ENCODE results near the gene GTF2F1.

GTF2F1 gene, protein sequence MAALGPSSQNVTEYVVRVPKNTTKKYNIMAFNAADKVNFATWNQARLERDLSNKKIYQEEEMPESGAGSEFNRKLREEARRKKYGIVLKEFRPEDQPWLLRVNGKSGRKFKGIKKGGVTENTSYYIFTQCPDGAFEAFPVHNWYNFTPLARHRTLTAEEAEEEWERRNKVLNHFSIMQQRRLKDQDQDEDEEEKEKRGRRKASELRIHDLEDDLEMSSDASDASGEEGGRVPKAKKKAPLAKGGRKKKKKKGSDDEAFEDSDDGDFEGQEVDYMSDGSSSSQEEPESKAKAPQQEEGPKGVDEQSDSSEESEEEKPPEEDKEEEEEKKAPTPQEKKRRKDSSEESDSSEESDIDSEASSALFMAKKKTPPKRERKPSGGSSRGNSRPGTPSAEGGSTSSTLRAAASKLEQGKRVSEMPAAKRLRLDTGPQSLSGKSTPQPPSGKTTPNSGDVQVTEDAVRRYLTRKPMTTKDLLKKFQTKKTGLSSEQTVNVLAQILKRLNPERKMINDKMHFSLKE

DNA sequence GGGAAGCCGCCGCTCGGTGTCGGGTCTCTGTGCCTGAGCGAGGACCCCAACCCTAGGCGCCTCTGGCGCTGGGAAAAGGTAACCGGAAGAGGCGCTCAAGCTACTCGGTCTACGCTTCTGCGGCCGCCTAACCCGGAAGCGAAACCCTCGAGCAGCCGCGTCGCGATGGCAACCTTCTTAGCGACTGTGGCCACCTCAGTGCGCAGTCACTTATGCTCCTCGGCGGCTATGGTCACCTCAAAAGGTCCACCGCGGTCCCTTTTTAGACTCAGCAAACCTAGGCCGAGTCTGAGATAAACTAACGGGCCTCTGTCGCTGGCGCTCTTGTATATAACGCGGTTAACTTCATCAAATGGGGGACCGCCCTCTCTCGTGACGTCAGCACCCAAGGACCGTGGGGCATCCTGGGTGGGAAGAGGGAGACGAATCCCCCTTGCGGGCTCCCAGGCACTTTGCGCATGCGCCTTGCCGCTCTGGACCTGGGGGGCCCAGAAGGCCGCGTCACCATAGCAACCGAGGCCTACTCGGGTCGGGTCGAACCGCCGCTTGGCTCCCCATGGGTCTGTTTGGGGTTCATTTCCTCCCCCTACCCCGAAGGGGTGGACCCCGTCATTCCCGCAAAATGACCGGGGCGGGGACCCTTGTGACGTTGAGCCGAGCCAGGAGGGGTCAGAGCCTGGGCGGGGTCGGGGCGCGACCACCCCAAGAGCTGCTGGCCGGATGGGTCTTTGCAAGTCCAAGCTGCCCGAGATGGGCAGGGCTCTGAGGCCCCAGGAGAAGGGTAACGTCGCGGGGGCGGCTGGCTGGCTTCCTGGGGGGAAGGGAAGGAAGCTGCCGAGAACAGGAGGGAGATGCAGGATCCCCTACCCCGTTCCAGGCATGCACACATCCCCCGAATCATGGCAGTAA, at the start of gene GTF2F1:
GTF2F1 (minus strand) TSS at position 91 of the 909 bp plus-strand sequence. CDS start 169 bp downstream, outside the sequence.
- DNase-seq (ENCODE audit: low read depth): peak; percentile 84
- H3K4me3 ChIP-seq (ENCODE audit: low read depth, low read length): peak within 1 kb of the TSS; percentile 88
- TF ChIP-seq, protein P1, sequence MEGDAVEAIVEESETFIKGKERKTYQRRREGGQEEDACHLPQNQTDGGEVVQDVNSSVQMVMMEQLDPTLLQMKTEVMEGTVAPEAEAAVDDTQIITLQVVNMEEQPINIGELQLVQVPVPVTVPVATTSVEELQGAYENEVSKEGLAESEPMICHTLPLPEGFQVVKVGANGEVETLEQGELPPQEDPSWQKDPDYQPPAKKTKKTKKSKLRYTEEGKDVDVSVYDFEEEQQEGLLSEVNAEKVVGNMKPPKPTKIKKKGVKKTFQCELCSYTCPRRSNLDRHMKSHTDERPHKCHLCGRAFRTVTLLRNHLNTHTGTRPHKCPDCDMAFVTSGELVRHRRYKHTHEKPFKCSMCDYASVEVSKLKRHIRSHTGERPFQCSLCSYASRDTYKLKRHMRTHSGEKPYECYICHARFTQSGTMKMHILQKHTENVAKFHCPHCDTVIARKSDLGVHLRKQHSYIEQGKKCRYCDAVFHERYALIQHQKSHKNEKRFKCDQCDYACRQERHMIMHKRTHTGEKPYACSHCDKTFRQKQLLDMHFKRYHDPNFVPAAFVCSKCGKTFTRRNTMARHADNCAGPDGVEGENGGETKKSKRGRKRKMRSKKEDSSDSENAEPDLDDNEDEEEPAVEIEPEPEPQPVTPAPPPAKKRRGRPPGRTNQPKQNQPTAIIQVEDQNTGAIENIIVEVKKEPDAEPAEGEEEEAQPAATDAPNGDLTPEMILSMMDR (IDR thresholded peaks at IDR 0.05; ENCODE audit: low read depth, low read length, missing control alignments): peak; percentile 10

DNA sequence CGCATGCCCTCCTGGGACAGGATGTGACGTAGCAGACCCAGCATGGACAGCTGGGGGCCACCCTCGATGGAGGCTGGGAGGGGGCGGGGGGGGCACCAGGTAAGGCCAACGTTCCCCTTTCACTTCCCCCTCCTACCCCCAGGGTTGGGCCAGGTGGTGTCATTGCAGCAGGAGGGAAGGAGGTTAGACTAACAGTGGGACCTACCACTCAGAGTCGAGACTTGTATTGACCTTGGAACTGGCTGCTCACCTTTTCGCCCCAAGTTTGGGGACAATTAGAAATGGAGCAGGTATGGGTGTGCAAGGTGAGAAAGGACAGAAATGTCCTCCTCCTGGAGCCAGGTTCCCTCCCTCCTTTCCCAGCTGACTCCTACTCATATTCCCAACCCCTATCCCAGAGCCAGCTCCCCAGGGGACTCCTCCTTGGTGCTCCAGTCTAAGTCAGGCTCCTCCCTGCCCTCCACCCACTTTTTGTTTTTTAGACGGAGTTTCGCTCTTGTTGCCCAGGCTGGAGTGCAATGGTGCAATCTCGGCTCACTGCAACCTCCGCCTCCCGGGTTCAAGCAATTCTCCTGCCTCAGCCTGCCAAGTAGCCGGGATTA, 49.2 kb upstream of the GTF2F1 start:
- TF ChIP-seq, protein P1 (IDR thresholded peaks at IDR 0.05; ENCODE audit: low read depth, low read length, missing control alignments): no peak
- no peak for DNase-seq (ENCODE audit: low read depth)
- no peak overlapping the region for H3K4me3 ChIP-seq (ENCODE audit: low read depth, low read length)

DNA sequence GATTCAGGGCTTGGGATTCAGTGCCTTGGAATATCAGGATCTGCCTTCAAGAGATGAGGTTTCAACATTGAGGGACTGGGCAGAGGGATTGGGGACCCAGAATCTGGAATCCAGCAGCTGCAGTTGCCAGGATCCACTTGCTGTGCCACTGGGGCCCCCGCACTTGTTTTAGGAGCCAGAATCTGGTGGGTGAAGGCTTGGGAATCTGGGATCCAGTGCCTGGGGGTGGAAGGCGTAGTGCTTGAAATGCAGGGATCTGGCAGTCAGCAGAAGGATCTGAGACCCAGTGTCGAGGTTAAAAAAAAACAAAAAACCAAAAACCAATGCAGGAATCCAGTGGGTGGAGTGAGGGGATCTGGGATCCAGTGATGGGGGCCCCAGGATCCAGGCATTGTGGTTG, 47.9 kb upstream of the GTF2F1 start:
- H3K4me3 ChIP-seq (ENCODE audit: low read depth, low read length): no peak overlapping the region
- DNase-seq (ENCODE audit: low read depth): no peak
- TF ChIP-seq, protein P1 (IDR thresholded peaks at IDR 0.05; ENCODE audit: low read depth, low read length, missing control alignments): no peak

DNA sequence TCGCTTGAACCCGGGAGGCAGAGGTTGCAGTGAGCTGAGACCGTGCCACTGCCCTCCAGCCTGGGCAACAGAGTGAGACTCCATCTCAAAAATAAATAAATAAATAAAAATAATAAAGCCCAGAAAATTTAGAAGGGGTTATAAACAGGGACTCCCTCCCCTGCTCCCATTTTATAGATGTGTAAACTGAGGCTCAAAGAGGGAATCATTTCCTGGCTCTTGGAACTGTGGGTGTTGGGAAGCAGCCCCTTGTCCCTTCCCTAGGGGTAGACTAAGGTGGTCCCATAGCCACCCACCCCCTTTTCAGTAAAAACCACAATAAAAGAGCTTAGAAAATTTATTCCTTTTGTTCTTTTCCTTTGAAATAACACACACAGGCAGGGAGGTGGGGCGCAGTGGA, 46.8 kb upstream of the GTF2F1 start:
- TF ChIP-seq, protein P1 (IDR thresholded peaks at IDR 0.05; ENCODE audit: low read depth, low read length, missing control alignments): no peak
- no peak for DNase-seq (ENCODE audit: low read depth)
- H3K4me3 ChIP-seq (ENCODE audit: low read depth, low read length): no peak overlapping the region

DNA sequence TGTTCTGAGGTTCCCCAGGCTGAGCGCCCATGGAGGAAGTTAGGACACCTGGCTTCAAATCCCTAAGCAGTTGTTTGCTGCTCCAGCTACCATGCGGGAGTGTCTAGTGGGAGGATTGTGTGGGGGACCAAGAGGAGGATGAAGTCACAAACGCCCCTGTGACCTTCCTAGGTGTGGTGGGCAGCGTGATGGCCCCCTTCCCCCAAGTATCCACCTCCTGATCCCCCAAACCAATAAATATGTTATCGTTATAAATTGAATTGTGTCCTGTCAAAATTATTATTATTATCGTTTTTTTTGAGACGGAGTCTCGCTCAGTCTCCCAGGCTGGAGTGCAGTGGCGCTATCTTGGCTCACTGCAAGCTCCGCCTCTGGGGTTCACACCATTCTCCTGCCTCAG, 40.7 kb upstream of the GTF2F1 start, which contains the start of gene SLC25A41:
SLC25A41 (minus strand) TSS at position 101 of the 400 bp plus-strand sequence; CDS start at position 31, 70 bp downstream.
- no peak for DNase-seq (ENCODE audit: low read depth)

DNA sequence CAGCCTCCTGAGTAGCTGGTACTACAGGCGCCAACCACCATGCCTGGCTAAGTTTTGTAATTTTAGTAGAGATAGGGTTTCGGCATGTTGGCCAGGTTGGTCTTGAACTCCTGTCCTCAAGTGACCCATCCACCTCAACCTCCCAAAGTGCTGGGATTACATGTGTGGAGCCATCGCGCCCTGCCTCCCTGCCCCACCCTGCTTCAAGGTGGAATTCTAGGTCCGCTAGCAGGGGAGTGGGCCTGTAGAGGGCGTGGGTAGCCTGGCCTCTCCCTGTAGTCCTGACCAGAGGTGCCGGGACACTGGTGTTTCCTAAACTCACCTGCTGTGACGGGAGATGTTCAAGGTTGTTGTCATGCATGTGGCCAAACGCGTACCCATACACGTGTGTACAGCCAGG, 40.2 kb upstream of the GTF2F1 start:
- no peak overlapping the region for H3K4me3 ChIP-seq (ENCODE audit: low read depth, low read length)
- TF ChIP-seq, protein P1 (IDR thresholded peaks at IDR 0.05; ENCODE audit: low read depth, low read length, missing control alignments): no peak
- no peak for DNase-seq (ENCODE audit: low read depth)

More for the DNA sequence above, 40.7 kb upstream of the GTF2F1 start, which contains the start of gene SLC25A41:
- TF ChIP-seq, protein P1 (IDR thresholded peaks at IDR 0.05; ENCODE audit: low read depth, low read length, missing control alignments): no peak
- no peak within 1 kb of the TSS for H3K4me3 ChIP-seq (ENCODE audit: low read depth, low read length)

Data from GM12864 (cell line).